ENCODE data around the gene LYZL1. TPM values are rescaled to one million over a fixed set of nuclear protein-coding genes. Genes with fewer than 3 reads are reported as not detected.
"Not testable (repeated sequence)": the region's sequence is repeated elsewhere in the genome, so short reads cannot be mapped to it uniquely, and the experiment has no call there.

The LYZL1 gene
- not detected for polyA plus RNA-seq (2012; ENCODE audit: insufficient read length, low read depth)

GRCh38 chr10:29288906-29289305 lies at the start of gene LYZL1:
Gene LYZL1 (plus strand): TSS chr10:29289070. CDS start chr10:29291868, 2,798 bp downstream.
- not testable (repeated sequence) for TF ChIP-seq FOXP2 (optimal IDR thresholded peaks at IDR 0.05; ENCODE audit: borderline replicate concordance, extremely low read depth, extremely low read length, insufficient read depth); TAF1 (IDR thresholded peaks at IDR 0.05; ENCODE audit: borderline replicate concordance, insufficient read depth, low read length); REST (IDR thresholded peaks at IDR 0.05; ENCODE audit: insufficient read depth in 1 of 2, low read depth in 2 of 2, low read length in 2 of 2)

GRCh38 chr10:29239569-29240472 lies 49.0 kb upstream of the LYZL1 start:
- no peak for TF ChIP-seq FOXP2 (optimal IDR thresholded peaks at IDR 0.05; ENCODE audit: borderline replicate concordance, extremely low read depth, extremely low read length, insufficient read depth)
- no peak for TF ChIP-seq REST (IDR thresholded peaks at IDR 0.05; ENCODE audit: insufficient read depth in 1 of 2, low read depth in 2 of 2, low read length in 2 of 2)
- TF ChIP-seq POLR2AphosphoS5 (IDR thresholded peaks at IDR 0.05; ENCODE audit: low read depth, low read length) = no peak
- no peak for TF ChIP-seq TAF1 (IDR thresholded peaks at IDR 0.05; ENCODE audit: borderline replicate concordance, insufficient read depth, low read length)
- no peak for TF ChIP-seq SIN3A (IDR thresholded peaks at IDR 0.05; ENCODE audit: borderline replicate concordance, insufficient read depth, low read length)

GRCh38 chr10:29240986-29241660 lies 47.7 kb upstream of the LYZL1 start:
- TF ChIP-seq FOXP2 (optimal IDR thresholded peaks at IDR 0.05; ENCODE audit: borderline replicate concordance, extremely low read depth, extremely low read length, insufficient read depth) (no peak), REST (IDR thresholded peaks at IDR 0.05; ENCODE audit: insufficient read depth in 1 of 2, low read depth in 2 of 2, low read length in 2 of 2) (no peak), POLR2AphosphoS5 (IDR thresholded peaks at IDR 0.05; ENCODE audit: low read depth, low read length) (no peak), TAF1 (IDR thresholded peaks at IDR 0.05; ENCODE audit: borderline replicate concordance, insufficient read depth, low read length) (no peak), SIN3A (IDR thresholded peaks at IDR 0.05; ENCODE audit: borderline replicate concordance, insufficient read depth, low read length) (no peak)

- TF ChIP-seq TAF1 (IDR thresholded peaks at IDR 0.05; ENCODE audit: borderline replicate concordance, insufficient read depth, low read length) (no peak), SIN3A (IDR thresholded peaks at IDR 0.05; ENCODE audit: borderline replicate concordance, insufficient read depth, low read length) (no peak), FOXP2 (optimal IDR thresholded peaks at IDR 0.05; ENCODE audit: borderline replicate concordance, extremely low read depth, extremely low read length, insufficient read depth) (no peak), REST (IDR thresholded peaks at IDR 0.05; ENCODE audit: insufficient read depth in 1 of 2, low read depth in 2 of 2, low read length in 2 of 2) (no peak), POLR2AphosphoS5 (IDR thresholded peaks at IDR 0.05; ENCODE audit: low read depth, low read length) (no peak)
Observed at GRCh38 chr10:29241925-29242324, 46.9 kb upstream of the LYZL1 start.

Data from PFSK-1 (cell line).